ENCODE data around the gene TMEM200A.

DNA sequence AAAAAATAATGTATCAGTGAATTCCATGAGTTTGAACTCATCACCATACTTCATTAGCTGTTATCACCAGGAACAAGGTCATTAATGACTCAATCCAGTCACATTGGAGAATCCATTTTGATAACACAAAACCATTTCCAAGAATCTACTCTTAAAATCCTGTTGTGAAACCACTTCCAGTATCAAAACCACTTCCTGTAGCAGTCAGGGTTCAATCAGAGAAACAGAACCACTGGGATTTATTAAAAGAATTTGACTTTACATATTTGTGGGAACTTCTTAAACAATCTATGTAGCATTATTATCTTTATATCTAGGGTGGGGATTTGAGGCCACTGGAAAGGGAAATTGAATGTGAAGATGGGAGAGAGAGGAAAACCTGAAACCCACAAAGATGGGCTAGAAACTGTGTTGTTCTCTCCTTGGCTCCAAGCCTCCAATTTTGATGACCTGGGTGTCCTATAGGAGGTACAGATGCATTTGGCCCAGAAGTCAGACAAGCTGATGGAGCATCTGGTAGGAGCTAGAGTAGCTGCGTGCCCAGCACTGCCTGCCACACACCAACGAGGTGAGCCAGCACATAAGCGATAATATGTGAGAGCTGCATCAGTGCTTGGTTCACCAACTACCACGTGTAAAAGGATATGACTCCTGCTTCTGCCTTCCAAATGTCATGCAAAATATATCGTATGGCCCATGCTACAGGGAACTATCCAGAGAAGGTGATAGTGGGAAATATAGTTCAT lies 117.0 kb downstream of the TMEM200A start:
- TF ChIP-seq, protein P1, sequence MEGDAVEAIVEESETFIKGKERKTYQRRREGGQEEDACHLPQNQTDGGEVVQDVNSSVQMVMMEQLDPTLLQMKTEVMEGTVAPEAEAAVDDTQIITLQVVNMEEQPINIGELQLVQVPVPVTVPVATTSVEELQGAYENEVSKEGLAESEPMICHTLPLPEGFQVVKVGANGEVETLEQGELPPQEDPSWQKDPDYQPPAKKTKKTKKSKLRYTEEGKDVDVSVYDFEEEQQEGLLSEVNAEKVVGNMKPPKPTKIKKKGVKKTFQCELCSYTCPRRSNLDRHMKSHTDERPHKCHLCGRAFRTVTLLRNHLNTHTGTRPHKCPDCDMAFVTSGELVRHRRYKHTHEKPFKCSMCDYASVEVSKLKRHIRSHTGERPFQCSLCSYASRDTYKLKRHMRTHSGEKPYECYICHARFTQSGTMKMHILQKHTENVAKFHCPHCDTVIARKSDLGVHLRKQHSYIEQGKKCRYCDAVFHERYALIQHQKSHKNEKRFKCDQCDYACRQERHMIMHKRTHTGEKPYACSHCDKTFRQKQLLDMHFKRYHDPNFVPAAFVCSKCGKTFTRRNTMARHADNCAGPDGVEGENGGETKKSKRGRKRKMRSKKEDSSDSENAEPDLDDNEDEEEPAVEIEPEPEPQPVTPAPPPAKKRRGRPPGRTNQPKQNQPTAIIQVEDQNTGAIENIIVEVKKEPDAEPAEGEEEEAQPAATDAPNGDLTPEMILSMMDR (IDR thresholded peaks at IDR 0.05): no peak
- no peak for TF ChIP-seq POLR2AphosphoS5 (IDR thresholded peaks at IDR 0.05)
- no peak for TF ChIP-seq POLR2A (IDR thresholded peaks at IDR 0.05)

Measured in stomach (tissue), 4 donors.